ENCODE results near the gene MATCAP1. TPM values are rescaled to one million over a fixed set of nuclear protein-coding genes. Genes with fewer than 3 reads are reported as not detected.

The MATCAP1 gene
- 4.3 to 7.2 TPM (median 6.4 TPM) in 5 replicates for total RNA-seq (2022; extraction: Qiagen RNA extraction)

DNA sequence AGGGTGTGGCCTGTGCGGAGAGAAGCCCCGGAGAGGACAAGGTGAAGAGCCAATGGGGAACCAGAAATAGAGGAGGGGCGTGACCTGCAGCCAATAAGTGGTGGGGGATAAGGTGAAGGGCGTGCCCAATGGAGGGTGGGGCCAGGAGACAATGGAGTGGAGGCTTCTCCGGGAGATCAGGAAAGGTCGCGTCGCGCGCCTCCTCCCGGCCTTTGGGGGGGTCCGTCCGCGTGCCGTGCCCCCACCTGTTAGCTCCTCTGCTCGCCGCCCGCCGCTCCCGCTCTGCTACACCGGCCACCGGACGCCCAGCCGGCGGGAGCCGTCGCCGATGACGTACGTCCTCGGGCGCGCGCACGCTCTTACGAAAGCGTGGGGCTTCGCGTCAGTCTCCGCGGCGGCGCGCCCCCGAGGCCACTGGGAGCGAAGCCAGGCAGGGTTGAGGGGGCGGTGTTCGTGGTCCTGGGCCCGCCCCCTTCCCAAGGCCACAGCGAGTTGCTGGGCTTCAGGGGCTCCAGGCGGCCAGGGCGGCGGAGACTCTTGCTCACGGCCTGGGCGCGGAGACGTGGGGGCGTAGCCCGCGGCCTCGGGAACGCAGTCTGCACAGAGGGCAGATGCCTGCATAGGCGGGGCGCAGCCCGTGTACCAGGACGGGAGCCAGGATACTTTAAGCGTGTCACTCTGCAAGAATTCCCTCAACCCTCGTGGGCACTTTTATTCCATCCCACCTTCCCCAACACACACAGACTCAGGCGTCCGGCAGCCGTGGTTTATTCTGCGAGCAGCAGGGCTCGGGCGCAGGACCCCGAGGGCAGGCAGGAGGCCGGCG is at the start of gene MATCAP1:
MATCAP1 (minus strand) TSS at position 337 of the 826 bp plus-strand sequence. CDS start 3,353 bp downstream, outside the sequence.

DNA sequence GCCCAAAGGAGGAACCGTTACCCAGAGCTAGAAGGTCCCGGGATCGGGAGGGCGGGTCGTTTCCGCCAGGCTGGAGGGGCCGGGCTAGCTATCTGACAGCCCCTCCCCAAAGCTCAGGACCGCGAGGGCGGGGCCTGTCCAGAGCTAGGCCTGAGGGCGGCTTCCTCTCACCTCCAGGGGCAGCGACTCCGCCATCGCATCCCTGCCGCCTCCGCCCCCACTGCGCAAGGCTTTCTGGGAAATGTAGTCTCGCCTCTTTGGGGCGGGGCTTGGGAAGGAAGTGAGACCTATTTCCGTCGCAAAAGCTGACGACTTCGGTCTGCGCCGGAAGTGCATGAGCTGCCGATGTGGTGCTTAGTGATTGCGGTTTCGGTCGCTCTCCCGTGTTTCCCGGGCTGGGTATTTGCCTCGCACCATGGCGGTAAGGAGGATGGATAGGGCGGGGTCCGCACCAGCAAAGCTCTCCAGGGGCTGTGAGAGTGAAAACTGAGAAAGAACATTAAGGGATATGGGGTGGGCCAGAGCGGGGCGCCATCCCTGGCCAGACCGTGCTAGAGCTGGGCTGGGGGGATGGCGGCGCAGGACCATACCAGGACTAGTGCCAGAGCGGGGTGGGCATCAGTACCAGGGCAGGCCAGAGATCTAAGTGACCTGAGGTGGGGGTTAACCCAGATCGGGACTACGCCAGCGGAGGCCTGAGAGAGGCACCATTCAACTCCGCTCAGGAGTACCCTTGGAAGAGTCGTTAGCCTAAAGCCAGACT is 43.2 kb upstream of the MATCAP1 start, which contains the start of gene TMEM208:
TMEM208 (plus strand) TSS at position 327 of the 763 bp plus-strand sequence; CDS start at position 416, 89 bp downstream.

DNA sequence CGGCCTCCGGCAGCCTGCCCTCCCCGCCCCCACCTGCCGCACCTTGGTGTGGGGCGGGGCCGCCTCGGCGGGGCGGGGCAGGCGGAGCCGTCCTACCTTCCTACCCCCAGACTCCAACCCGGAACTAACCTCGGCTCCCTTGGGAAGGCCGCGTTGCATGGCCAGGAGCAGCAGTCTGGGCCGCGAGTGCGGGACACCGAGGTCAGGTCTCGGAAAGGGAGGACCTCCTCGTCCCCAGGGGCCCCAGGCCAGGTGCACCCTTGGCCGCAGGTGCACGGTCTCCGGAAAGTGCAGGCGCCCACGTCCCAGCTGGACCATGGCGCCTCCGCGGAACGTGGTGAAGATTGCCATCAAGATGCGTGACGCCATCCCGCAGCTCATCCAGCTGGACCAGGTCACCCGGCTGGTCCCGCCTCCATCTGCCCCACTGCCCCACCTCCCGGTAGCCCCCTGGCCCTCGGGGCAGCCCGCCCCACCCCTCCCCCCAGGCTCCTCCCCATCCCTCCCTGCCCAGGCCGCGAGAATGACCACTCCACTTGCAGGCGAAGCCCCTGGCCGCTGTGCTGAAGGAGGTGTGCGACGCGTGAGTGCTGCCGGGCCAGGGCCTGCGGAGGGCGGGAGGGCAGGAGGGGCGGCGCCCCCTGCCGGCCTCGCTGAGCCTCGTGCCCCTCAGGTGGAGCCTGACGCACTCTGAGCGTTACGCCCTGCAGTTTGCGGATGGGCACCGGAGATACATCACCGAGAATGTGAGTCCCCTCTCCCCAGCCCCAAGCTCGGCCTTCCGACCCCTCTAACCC is 15.4 kb upstream of the MATCAP1 start, which contains the start of gene ELMO3:
ELMO3 (plus strand) TSS at position 121 of the 797 bp plus-strand sequence; CDS start at position 317, 196 bp downstream.

DNA sequence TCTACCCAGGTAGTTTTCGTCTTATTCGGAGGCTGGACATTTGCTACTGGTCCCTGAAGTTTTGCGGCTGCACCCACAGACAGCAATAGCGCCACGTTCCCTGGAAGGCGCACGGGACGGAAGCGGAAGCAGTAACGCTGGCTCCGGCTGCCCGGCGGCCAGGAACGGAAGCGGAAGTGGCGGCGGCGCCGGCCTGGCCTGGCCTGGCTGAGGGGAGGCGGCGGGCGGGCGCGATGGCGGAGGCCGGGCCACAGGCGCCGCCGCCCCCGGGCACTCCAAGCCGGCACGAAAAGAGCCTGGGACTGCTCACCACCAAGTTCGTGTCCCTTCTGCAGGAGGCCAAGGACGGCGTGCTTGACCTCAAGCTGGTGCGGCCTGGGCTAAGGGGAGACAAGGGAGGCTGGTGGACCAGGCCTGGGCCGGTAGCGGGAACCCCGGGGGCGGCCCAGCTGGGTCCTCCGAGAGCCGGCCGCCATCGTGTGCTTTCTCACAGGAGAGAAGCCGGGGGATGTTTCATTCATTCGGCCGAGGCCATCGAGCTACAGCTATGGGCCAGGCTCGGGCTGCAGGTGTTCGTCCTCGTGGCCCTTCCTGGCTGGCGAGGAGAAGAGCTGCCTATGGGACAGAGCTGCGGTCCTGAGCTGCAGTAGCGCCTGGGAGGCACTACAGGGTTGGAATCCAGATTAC is 8.4 kb upstream of the MATCAP1 start, which contains the start of gene E2F4:
E2F4 (plus strand) TSS at position 161 of the 687 bp plus-strand sequence; CDS start at position 234, 73 bp downstream.

DNA sequence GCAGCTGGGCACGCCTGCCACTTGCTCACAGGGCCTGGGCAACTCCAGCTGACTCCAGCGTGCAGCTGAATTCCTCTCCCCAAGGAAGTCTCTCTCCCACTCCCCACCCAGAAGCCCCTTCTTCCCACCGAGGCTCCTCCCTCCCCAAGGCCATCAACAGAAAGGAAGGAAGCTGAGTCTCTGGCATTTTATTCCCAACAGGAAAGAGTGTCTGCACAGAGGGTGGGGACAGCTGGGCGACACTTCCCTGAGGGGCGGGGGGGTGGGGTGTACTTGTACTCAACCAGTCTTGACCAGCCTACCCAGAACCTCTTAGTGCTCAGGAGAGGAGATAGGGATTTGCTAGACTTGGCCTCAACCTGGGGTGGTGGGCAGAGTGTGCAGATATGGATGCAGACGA is 6.3 kb upstream of the MATCAP1 start, which contains the start of gene EXOC3L1:
EXOC3L1 (minus strand) TSS at position 96 of the 400 bp plus-strand sequence. CDS start 460 bp downstream, outside the sequence.

DNA sequence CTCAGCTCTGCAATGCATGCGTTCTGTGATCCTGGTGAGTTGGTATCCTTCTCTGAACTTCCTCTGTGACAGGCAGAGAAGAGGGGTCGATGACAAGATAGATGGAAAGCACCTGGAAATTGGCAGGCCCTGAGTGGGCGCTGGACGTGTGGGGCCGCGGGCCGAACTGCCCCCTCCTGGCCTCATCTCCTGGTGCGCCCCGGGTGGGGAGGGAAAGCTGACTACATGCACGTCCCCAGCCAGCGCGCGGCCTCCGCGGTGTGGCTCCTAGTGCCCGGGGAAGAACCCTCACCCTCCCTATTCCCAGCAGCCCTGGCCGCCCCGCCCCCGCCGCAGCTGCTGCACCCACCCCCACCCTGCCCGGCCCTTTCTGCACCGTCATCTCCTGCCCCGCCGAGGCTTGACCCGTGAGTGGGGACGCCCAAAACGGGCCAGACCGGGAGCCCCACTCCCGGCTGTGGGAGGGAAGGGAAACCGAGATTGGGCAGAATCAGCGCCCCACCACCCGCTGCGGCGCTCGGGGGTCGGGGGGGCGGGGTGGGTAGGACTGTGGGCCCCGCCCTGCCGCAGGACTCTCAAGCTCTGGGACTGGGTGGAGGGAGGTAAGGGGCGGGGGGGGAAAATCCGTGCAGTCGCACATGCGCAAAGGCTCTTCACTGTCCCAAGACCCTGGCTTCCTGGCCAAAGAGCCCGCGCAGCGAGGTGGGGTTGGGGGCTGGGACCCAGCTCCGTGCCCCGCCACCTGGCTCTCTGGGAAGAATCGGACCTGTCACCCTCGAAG is 13.4 kb downstream of the MATCAP1 start, which contains the start of gene NOL3:
NOL3 (plus strand) TSS at position 371 of the 781 bp plus-strand sequence.

DNA sequence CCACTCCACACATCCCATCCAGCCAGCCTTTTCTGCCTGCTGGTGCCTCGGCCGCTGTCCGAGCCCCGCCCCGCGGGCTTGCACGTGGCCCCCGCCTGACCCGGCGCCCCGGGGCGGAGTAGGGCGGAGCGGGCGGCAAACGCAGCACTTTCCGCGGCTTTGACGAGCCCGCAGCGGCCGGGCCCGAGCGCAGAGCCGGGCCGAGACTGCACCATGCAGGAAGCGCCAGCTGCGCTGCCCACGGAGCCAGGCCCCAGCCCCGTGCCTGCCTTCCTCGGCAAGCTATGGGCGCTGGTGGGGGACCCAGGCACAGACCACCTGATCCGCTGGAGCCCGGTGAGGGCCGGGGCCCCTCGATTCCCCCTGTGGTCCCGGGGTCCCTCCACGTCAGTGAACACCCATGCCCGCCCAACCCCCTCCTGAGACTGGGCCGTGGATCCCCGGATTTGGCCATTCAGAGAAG is 19.1 kb downstream of the MATCAP1 start, which contains the start of gene HSF4:
HSF4 (plus strand) TSS at position 147 of the 463 bp plus-strand sequence; CDS start at position 214, 67 bp downstream.

DNA sequence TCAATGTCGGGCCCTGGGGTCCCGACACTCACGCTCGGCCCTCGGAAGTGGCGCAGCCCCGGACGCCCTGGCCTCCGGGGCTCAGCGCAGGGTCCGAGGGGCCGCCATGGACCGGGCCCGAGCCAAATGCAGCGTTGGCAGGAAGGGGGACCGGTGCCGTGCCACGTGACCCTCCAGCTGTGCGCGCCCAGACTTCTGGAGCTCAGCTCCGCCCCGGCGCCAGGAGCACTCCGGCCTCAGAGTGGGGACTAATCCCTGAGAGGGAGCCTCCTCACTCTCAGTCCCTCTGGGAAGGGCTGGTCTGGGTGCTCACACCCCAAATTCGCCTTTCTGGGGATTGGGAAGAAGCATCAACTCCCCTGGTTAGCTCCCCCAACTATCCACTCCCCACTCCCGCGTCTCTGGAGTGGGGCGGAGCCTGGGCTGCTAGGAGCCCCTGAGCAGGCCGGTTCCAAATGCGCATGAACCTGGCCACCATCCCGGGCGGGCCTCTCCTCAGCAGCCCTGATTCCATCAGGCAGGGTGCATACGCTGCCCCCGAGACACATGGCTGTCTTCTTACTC is 32.8 kb downstream of the MATCAP1 start, which contains the start of gene B3GNT9:
B3GNT9 (minus strand) TSS at position 166 of the 564 bp plus-strand sequence. CDS start 513 bp downstream, outside the sequence.

Other genes starting within 250 kb of the MATCAP1 start
- gene CIAO2B, start 249.6 kb downstream of the MATCAP1 start, total RNA-seq (2022; extraction: Qiagen RNA extraction), result 123 to 180 TPM (median 173 TPM) in 5 replicates
- gene CES2, start 248.4 kb downstream of the MATCAP1 start, total RNA-seq (2022; extraction: Qiagen RNA extraction), result 27.6 to 32.7 TPM (median 28.9 TPM) in 5 replicates
- 1.8 to 2.3 TPM (median 2.1 TPM) in 5 replicates for gene CES3, start 222.7 kb downstream of the MATCAP1 start, total RNA-seq (2022; extraction: Qiagen RNA extraction)
- 1.6 to 2.1 TPM (median 1.9 TPM) in 5 replicates for gene CES4A, start 195.4 kb downstream of the MATCAP1 start, total RNA-seq (2022; extraction: Qiagen RNA extraction)
- 36.2 to 49.8 TPM (median 46.0 TPM) in 5 replicates for gene CBFB, start 154.8 kb downstream of the MATCAP1 start, total RNA-seq (2022; extraction: Qiagen RNA extraction)
- gene PHAF1, start 74.0 kb downstream of the MATCAP1 start, total RNA-seq (2022; extraction: Qiagen RNA extraction), result 23.5 to 25.5 TPM (median 24.7 TPM) in 5 replicates
- gene B3GNT9, start 33.0 kb downstream of the MATCAP1 start, total RNA-seq (2022; extraction: Qiagen RNA extraction), result 5.4 to 9.1 TPM (median 8.6 TPM) in 5 replicates
- 14.2 to 21.6 TPM (median 21.1 TPM) in 5 replicates for gene TRADD, start 24.1 kb downstream of the MATCAP1 start, total RNA-seq (2022; extraction: Qiagen RNA extraction)
- gene FBXL8, start 24.0 kb downstream of the MATCAP1 start, total RNA-seq (2022; extraction: Qiagen RNA extraction), result 5.7 to 11.0 TPM (median 9.2 TPM) in 5 replicates
- gene HSF4, start 19.2 kb downstream of the MATCAP1 start, total RNA-seq (2022; extraction: Qiagen RNA extraction), result 8.4 to 20.3 TPM (median 16.7 TPM) in 5 replicates
- 45.8 to 62.3 TPM (median 61.0 TPM) in 5 replicates for gene NOL3, start 13.4 kb downstream of the MATCAP1 start, total RNA-seq (2022; extraction: Qiagen RNA extraction)
- gene EXOC3L1, start 6.2 kb upstream of the MATCAP1 start, total RNA-seq (2022; extraction: Qiagen RNA extraction), result 0.07 to 0.24 TPM (median 0.07 TPM) in 3 of 5 replicates, not detected in the others
- gene E2F4, start 8.2 kb upstream of the MATCAP1 start, total RNA-seq (2022; extraction: Qiagen RNA extraction), result 79.5 to 101 TPM (median 99.3 TPM) in 5 replicates
- 0.93 to 1.7 TPM (median 1.3 TPM) in 5 replicates for gene ELMO3, start 15.2 kb upstream of the MATCAP1 start, total RNA-seq (2022; extraction: Qiagen RNA extraction)
- 79.6 to 102 TPM (median 96.1 TPM) in 5 replicates for gene TMEM208, start 43.2 kb upstream of the MATCAP1 start, total RNA-seq (2022; extraction: Qiagen RNA extraction)
- 38.5 to 60.0 TPM (median 51.3 TPM) in 5 replicates for gene FHOD1, start 63.5 kb upstream of the MATCAP1 start, total RNA-seq (2022; extraction: Qiagen RNA extraction)
- gene SLC9A5, start 65.0 kb upstream of the MATCAP1 start, total RNA-seq (2022; extraction: Qiagen RNA extraction), result 1.3 to 1.8 TPM (median 1.7 TPM) in 5 replicates
- 12.3 to 18.7 TPM (median 16.7 TPM) in 5 replicates for gene PLEKHG4, start 95.6 kb upstream of the MATCAP1 start, total RNA-seq (2022; extraction: Qiagen RNA extraction)
- gene KCTD19, start 142.8 kb upstream of the MATCAP1 start, total RNA-seq (2022; extraction: Qiagen RNA extraction), result 0.09 to 0.46 TPM (median 0.21 TPM) in 5 replicates
- 0.09 to 0.23 TPM (median 0.09 TPM) in 3 of 5 replicates, not detected in the others for gene LRRC36, start 142.9 kb upstream of the MATCAP1 start, total RNA-seq (2022; extraction: Qiagen RNA extraction)
- 8.5 to 14.6 TPM (median 13.3 TPM) in 5 replicates for gene TPPP3, start 209.5 kb upstream of the MATCAP1 start, total RNA-seq (2022; extraction: Qiagen RNA extraction)
- 4.9 to 7.6 TPM (median 7.3 TPM) in 5 replicates for gene ZDHHC1, start 232.5 kb upstream of the MATCAP1 start, total RNA-seq (2022; extraction: Qiagen RNA extraction)
- 1.3 to 2.3 TPM (median 2.0 TPM) in 5 replicates for gene HSD11B2, start 247.2 kb upstream of the MATCAP1 start, total RNA-seq (2022; extraction: Qiagen RNA extraction)